Gastrocnemius medialis (tissue), 4 donors: ENCODE data around the gene LRFN2. TPM values are rescaled to one million over a fixed set of nuclear protein-coding genes. Genes with fewer than 3 reads are reported as not detected.

ENCODE experiments used
- ATAC-seq, 2 donors: fragments of 150-250 bp; one replicate each; pipeline ENCODE4 v1.9.1; 2016
- DNase-seq, 2 donors: peaks; one replicate each; pipeline ENCODE4 v3.0.0-alpha.2; 2019
- H3K27ac ChIP-seq, 4 donors: fragments of 200-600 bp; sonication (generic); 1 replicate in 1 of 4; 2 replicates in 3 of 4; pipeline ENCODE4 v1.5.1; 2016 to 2018; ENCODE audit warnings: mild to moderate bottlenecking in 2 of 4, moderate library complexity in 1 of 4
- H3K27me3 ChIP-seq, 3 donors: fragments of 200-600 bp; sonication (generic) in 2 of 3; 1 replicate in 1 of 3; 2 replicates in 2 of 3; pipeline versions ENCODE4 v1.5.1 to v1.6.0; 2016 to 2019; ENCODE audit warnings: mild to moderate bottlenecking in 1 of 3, moderate library complexity in 1 of 3
- H3K36me3 ChIP-seq, 2 donors: fragments of 200-600 bp; sonication (generic) in 1 of 2; one replicate each; pipeline ENCODE4 v1.5.1; 2017 to 2018
- H3K4me1 ChIP-seq, 2 donors: fragments of 200-600 bp; sonication (generic) in 1 of 2; one replicate each; pipeline ENCODE4 v1.5.1; 2016 to 2017; ENCODE audit warnings: mild to moderate bottlenecking in 2 of 2
- H3K4me3 ChIP-seq, 4 donors: fragments of 200-600 bp; sonication (generic) in 3 of 4; 1 replicate in 1 of 4; 2 replicates in 3 of 4; pipeline ENCODE4 v1.5.1; 2016 to 2019; ENCODE audit warnings: mild to moderate bottlenecking in 2 of 4
- H3K9me3 ChIP-seq, 3 donors: fragments of 200-600 bp; sonication (generic) in 2 of 3; 1 replicate in 1 of 3; 2 replicates in 2 of 3; pipeline ENCODE4 v1.5.1; 2016 to 2019
- CTCF ChIP-seq, 5 experiments: fragments of 450-650 bp in 3 of 5; fragments of 200-600 bp in 2 of 5; sonication (generic) in 2 of 5; IDR thresholded peaks in 4 of 5; conservative IDR thresholded peaks in 1 of 5; 1 replicate in 4 of 5; 2 replicates in 1 of 5; pipeline ENCODE4 v1.5.1; 2016 to 2019; ENCODE audit warnings: antibody characterized with exemption in 5 of 5, mild to moderate bottlenecking in 3 of 5, moderate library complexity in 3 of 5
- POLR2A ChIP-seq, 2 donors: fragments of 450-650 bp; IDR thresholded peaks; one replicate each; pipeline ENCODE4 v1.6.1; 2017; ENCODE audit warnings: antibody characterized with exemption in 2 of 2, mild to moderate bottlenecking in 2 of 2, moderate library complexity in 2 of 2
- in situ Hi-C, 4 donors: fragments of 200-750 bp; cut with MboI; loops; one replicate each; pipeline versions ENCODE4 v1.15.0 to v1.8.0; 2017; ENCODE audit warnings: low sequenced_read_pairs in 4 of 4
- intact Hi-C: fragments of 100-400 bp; cut with DNase I; formaldehyde crosslinking; loops from one replicate; pipeline ENCODE4 v1.15.1; 2023; ENCODE audit warnings: low total_unique reads
- total RNA-seq, 4 donors: library from RNA; depleted of rRNA; stranded (reverse); fragments of >200 nt; gene quantifications; one replicate each; pipeline versions ENCODE4 v1.1.0 to v1.2.3, GENCODE V29; 2016

The LRFN2 gene
- total RNA-seq, 4 donors from 2014 or later = not detected

GRCh38 chr6:40543776-40544175 is 43.4 kb downstream of the LRFN2 start:
- Histone ChIP-seq H3K4me3 (no peak overlapping the region), H3K27ac (no peak overlapping the region), H3K4me1 (no peaks in the 10 kb centered on the region), H3K36me3 (no peaks in the 10 kb centered on the region), H3K27me3 (no peaks in the 10 kb centered on the region), H3K9me3 (no peaks in the 10 kb centered on the region)
- ATAC-seq (no peak), DNase-seq (no peak)
- in situ Hi-C loops = no loop called here
- intact Hi-C loops = no loop called here
- no peak for TF ChIP-seq CTCF (IDR thresholded peaks at IDR 0.05 in 4 of 5, conservative IDR thresholded peaks at IDR 0.05 in 1 of 5)
- no peak for TF ChIP-seq POLR2A (IDR thresholded peaks at IDR 0.05)

DNA sequence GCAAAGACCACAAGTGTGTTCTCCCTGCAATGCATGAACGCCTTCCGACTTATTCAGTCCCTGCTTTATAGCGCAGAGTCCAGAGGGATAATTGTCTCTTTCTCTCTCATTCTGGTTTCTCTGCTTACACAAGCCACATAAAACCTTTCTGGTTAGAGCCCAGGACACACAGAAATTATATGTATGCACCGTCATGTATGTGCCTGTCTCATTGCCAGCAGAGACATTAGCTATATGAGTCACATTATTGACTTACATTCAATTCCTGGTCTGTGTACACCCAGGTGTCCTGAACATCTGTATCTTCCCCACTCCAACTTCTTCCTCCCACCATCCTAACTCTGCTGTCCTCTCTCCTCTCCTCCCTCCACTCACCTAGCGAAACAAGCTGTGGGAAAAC is 44.0 kb downstream of the LRFN2 start:
- Histone ChIP-seq H3K9me3 (no peaks in the 10 kb centered on the region), H3K27me3 (no peaks in the 10 kb centered on the region), H3K27ac (no peak overlapping the region), H3K4me3 (no peak overlapping the region), H3K4me1 (no peaks in the 10 kb centered on the region), H3K36me3 (no peaks in the 10 kb centered on the region)
- ATAC-seq (no peak), DNase-seq (no peak)
- intact Hi-C loops = no loop called here
- no peak for TF ChIP-seq POLR2A (IDR thresholded peaks at IDR 0.05)
- no peak for TF ChIP-seq CTCF (IDR thresholded peaks at IDR 0.05 in 4 of 5, conservative IDR thresholded peaks at IDR 0.05 in 1 of 5)
- in situ Hi-C loops = no loop called here

GRCh38 chr6:40542175-40542764 is 44.9 kb downstream of the LRFN2 start:
- intact Hi-C loops = no loop called here
- no peaks in the 10 kb centered on the region for H3K27me3 ChIP-seq
- no peak overlapping the region for H3K27ac ChIP-seq
- in situ Hi-C loops = no loop called here
- ATAC-seq (no peak), DNase-seq (no peak)
- H3K4me3 ChIP-seq = no peak overlapping the region
- H3K9me3 ChIP-seq = no peaks in the 10 kb centered on the region
- no peak for TF ChIP-seq POLR2A (IDR thresholded peaks at IDR 0.05)
- TF ChIP-seq CTCF (IDR thresholded peaks at IDR 0.05 in 4 of 5, conservative IDR thresholded peaks at IDR 0.05 in 1 of 5) = no peak
- H3K4me1 ChIP-seq = no peaks in the 10 kb centered on the region
- no peaks in the 10 kb centered on the region for H3K36me3 ChIP-seq

- H3K27me3 ChIP-seq = no peaks in the 10 kb centered on the region
- no peaks in the 10 kb centered on the region for H3K4me1 ChIP-seq
- ATAC-seq = no peak
- H3K27ac ChIP-seq = no peak overlapping the region
- intact Hi-C loops = no loop called here
- no peak for DNase-seq
- H3K4me3 ChIP-seq = no peak overlapping the region
- TF ChIP-seq POLR2A (IDR thresholded peaks at IDR 0.05) (no peak), CTCF (IDR thresholded peaks at IDR 0.05 in 4 of 5, conservative IDR thresholded peaks at IDR 0.05 in 1 of 5) (no peak)
- in situ Hi-C loops = no loop called here
- no peaks in the 10 kb centered on the region for H3K9me3 ChIP-seq
- H3K36me3 ChIP-seq = no peaks in the 10 kb centered on the region
Observed at GRCh38 chr6:40541556-40542174, 45.5 kb downstream of the LRFN2 start.

DNA sequence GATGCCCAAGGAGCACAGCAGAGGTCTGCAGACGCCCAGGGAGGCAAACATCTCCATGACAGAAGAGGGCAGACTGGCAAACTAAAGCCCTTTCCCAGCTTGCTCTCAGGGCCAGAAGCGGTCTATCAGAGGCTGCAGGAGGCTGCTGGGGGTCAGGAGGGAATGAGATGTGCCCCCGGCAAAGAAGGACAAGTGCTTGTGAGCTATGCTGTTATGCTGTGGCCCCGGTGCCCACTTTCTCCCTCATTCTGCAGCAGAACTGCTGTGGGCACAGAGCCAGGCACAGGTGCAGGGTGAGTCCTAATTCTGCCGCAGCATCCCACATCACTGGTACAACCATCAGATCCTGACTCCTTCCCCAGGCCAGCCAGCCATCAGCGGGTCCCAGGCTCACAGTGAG is 46.4 kb downstream of the LRFN2 start:
- H3K4me1 ChIP-seq = no peaks in the 10 kb centered on the region
- no peak overlapping the region for H3K4me3 ChIP-seq
- no peak overlapping the region for H3K27ac ChIP-seq
- TF ChIP-seq POLR2A (IDR thresholded peaks at IDR 0.05) = no peak
- TF ChIP-seq CTCF (IDR thresholded peaks at IDR 0.05 in 4 of 5, conservative IDR thresholded peaks at IDR 0.05 in 1 of 5) = no peak
- DNase-seq (no peak), ATAC-seq (no peak)
- no peaks in the 10 kb centered on the region for H3K27me3 ChIP-seq
- in situ Hi-C loops = no loop called here
- intact Hi-C loops = no loop called here
- H3K9me3 ChIP-seq = no peaks in the 10 kb centered on the region
- no peaks in the 10 kb centered on the region for H3K36me3 ChIP-seq
